Pancreas (tissue), 10 donors: ENCODE measurements around the gene TENM4. TPM values are rescaled to one million over a fixed set of nuclear protein-coding genes. Genes with fewer than 3 reads are reported as not detected.

Experiments used
- ATAC-seq, 4 donors: fragments of 200-7000 bp; cut with Tn5 transposase; one replicate each; pipeline versions ENCODE4 v1.8.0 to v1.9.1; 2020; ENCODE audit warnings: mild to moderate bottlenecking in 4 of 4, moderate library complexity in 4 of 4
- DNase-seq, 6 donors: peaks; one replicate each; pipeline ENCODE4 v3.0.0-alpha.2; 2020
- FAIRE-seq: peaks from 2 replicates; lab custom pipeline; 2012; peaks lifted over from hg19 to GRCh38; lab: Jason Lieb, UNC
- H3K27ac ChIP-seq, 4 donors: fragments of 200-600 bp; sonication (generic); 1 replicate in 3 of 4; 2 replicates in 1 of 4; pipeline versions ENCODE4 v1.5.0 to v1.8.0; 2020
- H3K27me3 ChIP-seq, 4 donors: fragments of 200-600 bp; one replicate each; pipeline ENCODE4 v1.8.0; 2021
- H3K36me3 ChIP-seq, 3 donors: fragments of 200-600 bp; sonication (generic) in 1 of 3; one replicate each; pipeline versions ENCODE4 v1.5.0 to v1.8.0; 2020 to 2021
- H3K4me1 ChIP-seq, 3 donors: fragments of 200-600 bp; one replicate each; pipeline ENCODE4 v1.8.0; 2021
- H3K4me3 ChIP-seq, 4 donors: fragments of 200-600 bp; sonication (generic) in 2 of 4; one replicate each; pipeline versions ENCODE4 v1.5.0 to v1.8.0; 2020 to 2021
- H3K9me3 ChIP-seq, 4 donors: fragments of 200-600 bp; one replicate each; pipeline ENCODE4 v1.8.0; 2021
- CTCF ChIP-seq, 4 donors: fragments of 200-600 bp; sonication (generic) in 3 of 4; IDR thresholded peaks; one replicate each; pipeline versions ENCODE4 v1.5.0 to v1.8.0; 2021; ENCODE audit warnings: antibody characterized with exemption in 4 of 4
- WGBS, 2 donors: extraction: QIAGEN DNeasy Blood & Tissue Kit; methylation state at CpG; one replicate each; pipeline ENCODE4 v1.1.7; 2013; 5-methylcytosine and 5-hydroxymethylcytosine counted together
- intact Hi-C, 3 donors: fragments of 100-400 bp; cut with DNase I; formaldehyde crosslinking; loops; one replicate each; pipeline versions ENCODE4 v1.11.1 to v1.14.2; 2022
- polyA plus RNA-seq, 2 donors: library from polyadenylated mRNA; stranded (reverse); fragments of 200-250 nt; gene quantifications; one replicate each; pipeline ENCODE4 v1.2.3, GENCODE V29; 2013
- total RNA-seq, 6 donors: library from RNA; stranded (reverse); fragmentation: NEBNext Ultra II Directional in 4 of 6; extraction: Animal tissue kit (Norgen Biotek cat#: 25700) in 4 of 6; gene quantifications; one replicate each; pipeline versions ENCODE4 v1.2.1 to v1.2.4, GENCODE V29; 2021 to 2023
- donor health status: healthy with polysubstance abuse.
- donor health status: DM: no; HTN: no; CAD: no; lungs with moderate emphysema.
- donor health status: DM: no; HTN: no; CAD: no.
- donor health status: control.
- donor health status: control.
- donor health status: Bipolar disorder and iron deficiency.
- donor health status: DM: yes; HTN: yes; CAD: no.
- donor health status: DM: no; HTN: no; CAD: no.
- donor health status: DM: no; HTN: no; CAD: no.
- donor health status: DM: yes; HTN: yes; CAD: no.

TENM4 gene
- total and polyA plus RNA-seq, 8 donors, result 0.37 to 6.8 (median 1.3) TPM

GRCh38 chr11:79465160-79465559 lies 24.3 kb upstream of the TENM4 start:
- no peaks in the 10 kb centered on the region for H3K4me1 ChIP-seq
- no peak overlapping the region for H3K27ac ChIP-seq
- DNase-seq (no peak), ATAC-seq (no peak), FAIRE-seq (no peak)
- H3K27me3 ChIP-seq, result no peaks in the 10 kb centered on the region
- no peak for TF ChIP-seq CTCF (IDR thresholded peaks at IDR 0.05)
- WGBS, 2 donors, result 86 to 91% methylated on average over 2 of the region's 2 CpGs
- H3K4me3 ChIP-seq, result no peak overlapping the region
- H3K9me3 ChIP-seq, result no peaks in the 10 kb centered on the region
- intact Hi-C loops, result no loop called here
- H3K36me3 ChIP-seq, result no peaks in the 10 kb centered on the region

GRCh38 chr11:79461666-79462645 lies 21.1 kb upstream of the TENM4 start:
- intact Hi-C loops, result no loop called here
- FAIRE-seq (no peak), ATAC-seq (no peak), DNase-seq (no peak)
- Histone ChIP-seq H3K9me3 (no peaks in the 10 kb centered on the region), H3K27me3 (peaks cover 0 to 3% (median 0%) of the 10 kb centered on the region in 4 donors), H3K36me3 (no peaks in the 10 kb centered on the region), H3K4me3 (no peak overlapping the region), H3K4me1 (no peaks in the 10 kb centered on the region), H3K27ac (no peak overlapping the region)
- no peak for TF ChIP-seq CTCF (IDR thresholded peaks at IDR 0.05)
- 75 to 84% methylated on average over 7 of the region's 7 CpGs for WGBS, 2 donors

- Histone ChIP-seq H3K9me3 (no peaks in the 10 kb centered on the region), H3K36me3 (no peaks in the 10 kb centered on the region), H3K27me3 (peaks cover 0 to 3% (median 0%) of the 10 kb centered on the region in 4 donors), H3K4me3 (no peak overlapping the region), H3K4me1 (no peaks in the 10 kb centered on the region), H3K27ac (no peak overlapping the region)
- intact Hi-C loops, result no loop called here
- peak in 2 of 4 donors; percentile 10 to 20 for TF ChIP-seq CTCF (IDR thresholded peaks at IDR 0.05)
- DNase-seq, result no peak
- WGBS, 2 donors, result 47 to 57% methylated on average over 2 of the region's 2 CpGs
- ATAC-seq, result peak in 3 of 4 donors; percentile 58 to 65 (median 60)
- no peak for FAIRE-seq
Observed at GRCh38 chr11:79461144-79461543, 20.3 kb upstream of the TENM4 start.

GRCh38 chr11:79458709-79459108 lies 17.9 kb upstream of the TENM4 start:
- intact Hi-C loops, result no loop called here
- Histone ChIP-seq H3K9me3 (no peaks in the 10 kb centered on the region), H3K4me3 (no peak overlapping the region), H3K27me3 (peaks cover 0 to 3% (median 1%) of the 10 kb centered on the region in 4 donors), H3K36me3 (no peaks in the 10 kb centered on the region), H3K4me1 (no peaks in the 10 kb centered on the region), H3K27ac (no peak overlapping the region)
- 69 to 74% methylated on average over 5 of the region's 5 CpGs for WGBS, 2 donors
- FAIRE-seq (no peak), ATAC-seq (no peak), DNase-seq (no peak)
- TF ChIP-seq CTCF (IDR thresholded peaks at IDR 0.05), result no peak

GRCh38 chr11:79456501-79456900 lies 15.7 kb upstream of the TENM4 start:
- Histone ChIP-seq H3K27me3 (peaks cover 0 to 8% (median 2%) of the 10 kb centered on the region in 4 donors), H3K27ac (no peak overlapping the region), H3K9me3 (no peaks in the 10 kb centered on the region), H3K36me3 (no peaks in the 10 kb centered on the region), H3K4me3 (no peak overlapping the region), H3K4me1 (no peaks in the 10 kb centered on the region)
- ATAC-seq (no peak), DNase-seq (no peak), FAIRE-seq (no peak)
- WGBS, 2 donors, result 39 to 50% methylated on average over 4 of the region's 4 CpGs
- intact Hi-C loops, result no loop called here
- no peak for TF ChIP-seq CTCF (IDR thresholded peaks at IDR 0.05)
